AG09319 (cell line): ENCODE measurements around the gene PNKP.

Experiments used
- DNase-seq: peaks from one replicate; pipeline ENCODE4 v3.0.0-alpha.2; 2010; ENCODE audit warnings: low read depth; ENCODE audit errors: extremely low read depth
- CTCF ChIP-seq: IDR thresholded peaks from 2 replicates; pipeline ENCODE4 v1.5.1; 2011; ENCODE audit warnings: low read depth, mild to moderate bottlenecking, inconsistent platforms, low read length, moderate library complexity

Gene PNKP

GRCh38 chr19:49869009-49869483 lies 1.7 kb upstream of the PNKP start:
- TF ChIP-seq CTCF = no peak
- no peak for DNase-seq

DNA sequence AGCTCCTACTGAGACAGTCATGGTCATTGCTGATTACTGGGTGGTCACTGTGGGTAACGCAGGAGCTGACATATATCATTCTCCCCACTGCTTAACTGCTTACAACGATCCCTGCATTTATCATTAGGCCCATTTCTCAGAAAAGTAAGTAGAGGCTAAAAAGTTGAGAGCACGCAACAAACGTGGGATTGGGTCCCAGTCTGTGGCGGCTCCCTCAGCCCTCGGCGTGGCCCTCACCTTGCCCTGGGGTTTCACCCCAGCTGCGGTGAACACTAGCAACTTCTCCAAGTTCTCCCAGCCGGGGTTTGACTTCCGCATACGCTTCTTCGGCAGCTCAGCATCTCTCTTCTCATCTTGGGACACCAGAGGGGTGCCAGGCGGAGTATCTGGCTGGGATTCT lies 2.5 kb downstream of the PNKP start:
- no peak for TF ChIP-seq CTCF
- DNase-seq = no peak

- TF ChIP-seq CTCF = no peak
- DNase-seq = no peak
Measured at GRCh38 chr19:49863935-49864320, 3.4 kb downstream of the PNKP start.

- no peak for DNase-seq
- no peak for TF ChIP-seq CTCF
Measured at GRCh38 chr19:49863254-49863934, 4.0 kb downstream of the PNKP start.

GRCh38 chr19:49862391-49863253 lies 4.8 kb downstream of the PNKP start:
- peak; percentile 5 for TF ChIP-seq CTCF
- no peak for DNase-seq

- no peak for DNase-seq
- no peak for TF ChIP-seq CTCF
Measured at GRCh38 chr19:49861541-49862378, 5.6 kb downstream of the PNKP start.

DNA sequence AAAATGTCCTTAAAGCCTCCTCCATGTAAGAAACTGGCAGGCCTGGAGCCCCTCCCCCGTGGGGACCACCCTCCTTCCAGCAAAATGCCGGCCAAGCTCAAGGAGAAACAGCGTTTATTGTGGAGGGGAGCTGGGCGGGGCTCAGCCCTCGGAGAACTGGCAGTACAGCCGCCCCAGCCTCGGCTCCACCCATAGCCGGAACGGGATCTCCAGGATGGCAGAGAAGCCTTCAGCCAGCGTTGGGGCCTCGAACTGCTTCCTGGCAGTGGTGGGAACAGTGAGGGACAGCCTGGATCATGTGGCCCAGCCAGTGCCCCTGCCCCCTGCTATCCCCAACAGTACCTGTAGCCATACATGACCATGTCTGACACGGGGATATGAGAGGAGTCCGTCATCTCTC lies 6.3 kb downstream of the PNKP start:
- no peak for TF ChIP-seq CTCF
- no peak for DNase-seq
